ENCODE measurements around the gene DHRS7.

DNA sequence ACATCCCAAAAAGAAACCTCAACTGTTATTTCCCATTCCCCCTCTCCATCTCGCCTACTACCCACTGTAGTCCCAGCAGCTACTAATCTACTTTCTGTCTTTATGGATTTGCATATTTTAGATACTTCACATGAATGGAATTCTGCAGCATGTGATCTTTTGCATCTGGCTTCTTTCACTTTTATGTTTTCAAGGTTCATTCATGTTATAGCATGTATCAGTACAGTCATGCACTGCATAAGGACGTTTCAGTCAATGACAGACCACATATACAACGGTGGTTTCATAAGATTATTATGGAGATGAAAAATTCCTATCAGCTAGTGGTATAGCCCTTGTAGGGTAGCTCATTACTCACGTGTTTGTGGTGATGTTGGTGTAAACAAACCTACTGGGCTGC lies 49.0 kb downstream of the DHRS7 start:
- TF ChIP-seq EZH2 (IDR thresholded peaks at IDR 0.05; ENCODE audit: insufficient read depth, poor library complexity, severe bottlenecking), result no peak
- no peak for TF ChIP-seq EZH2phosphoT487 (IDR thresholded peaks at IDR 0.05; ENCODE audit: insufficient read depth, low read depth)
